Activated CD8-positive, alpha-beta memory T cell treated with anti-CD3 and anti-CD28 coated beads for 24 hours (primary cell): ENCODE measurements around the gene GRM4.

ENCODE experiments used
- DNase-seq: peaks from one replicate; pipeline ENCODE4 v3.0.0-alpha.2; 2020

GRM4 gene

GRCh38 chr6:34082864-34083626 lies 62.8 kb downstream of the GRM4 start:
- DNase-seq, result no peak

GRCh38 chr6:34082348-34082747 lies 63.5 kb downstream of the GRM4 start:
- no peak for DNase-seq

DNA sequence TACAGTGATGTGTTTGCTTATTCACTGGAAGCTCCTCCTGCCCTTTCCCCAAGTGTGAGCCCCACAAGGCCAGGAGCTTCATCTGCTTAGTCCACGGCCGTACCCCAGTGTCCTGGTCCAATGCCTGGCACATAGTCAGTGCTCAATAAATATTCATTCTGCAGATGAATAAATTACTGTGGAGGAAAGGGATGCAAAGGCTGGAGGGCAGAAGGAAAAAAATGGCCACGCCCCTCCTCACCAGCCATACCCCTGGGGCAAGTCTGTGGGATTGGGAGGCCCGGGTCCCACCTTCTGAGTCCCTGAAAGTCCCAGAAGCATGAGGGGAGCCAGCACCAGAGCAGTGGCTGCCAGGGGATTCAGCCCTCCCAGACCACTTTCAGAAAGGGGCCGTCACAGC lies 65.5 kb downstream of the GRM4 start:
- no peak for DNase-seq

- no peak for DNase-seq
Measured at GRCh38 chr6:34079899-34080298, 66.0 kb downstream of the GRM4 start.

DNA sequence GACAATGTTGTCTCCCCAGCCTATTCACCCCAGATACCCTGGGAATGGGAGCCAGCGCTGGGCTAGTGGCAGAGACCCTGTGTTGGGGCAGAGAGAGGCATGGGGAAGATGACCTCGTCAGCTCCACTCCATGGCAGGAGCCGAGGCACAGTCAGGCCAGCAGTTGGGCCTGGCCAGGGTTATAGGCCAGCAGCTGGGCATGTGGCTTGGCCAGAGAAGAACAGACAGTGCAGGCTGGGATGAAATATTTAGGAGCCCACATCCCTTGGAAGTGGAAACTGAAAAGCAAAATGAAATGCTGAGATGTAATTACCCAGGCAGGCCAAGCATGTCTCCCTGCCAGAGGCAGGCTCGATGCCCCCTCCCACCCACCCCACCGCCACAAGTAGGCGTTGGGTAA lies 70.0 kb downstream of the GRM4 start:
- no peak for DNase-seq

- no peak for DNase-seq
Measured at GRCh38 chr6:34074064-34074742, 71.7 kb downstream of the GRM4 start.

- no peak for DNase-seq
Measured at GRCh38 chr6:34073540-34073939, 72.3 kb downstream of the GRM4 start.

- DNase-seq, result no peak
Measured at GRCh38 chr6:34072727-34073126, 73.2 kb downstream of the GRM4 start.

DNA sequence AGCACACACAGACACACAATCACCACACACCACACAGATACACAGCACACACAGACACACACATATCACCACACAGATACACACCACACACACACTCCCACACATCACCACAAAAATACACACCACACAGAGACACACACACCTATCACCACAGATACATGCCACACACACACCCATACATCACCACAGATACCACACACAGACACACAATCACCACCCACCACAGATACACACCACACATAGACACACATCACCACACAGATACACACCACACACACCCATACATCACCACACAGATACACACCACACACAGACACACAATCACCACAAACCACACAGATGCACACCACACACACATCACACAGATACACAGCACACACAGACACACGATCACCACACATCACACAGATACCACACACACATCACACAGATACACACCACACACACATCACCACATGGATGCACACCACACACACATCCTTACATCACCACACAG lies 74.0 kb downstream of the GRM4 start:
- no peak for DNase-seq

DNA sequence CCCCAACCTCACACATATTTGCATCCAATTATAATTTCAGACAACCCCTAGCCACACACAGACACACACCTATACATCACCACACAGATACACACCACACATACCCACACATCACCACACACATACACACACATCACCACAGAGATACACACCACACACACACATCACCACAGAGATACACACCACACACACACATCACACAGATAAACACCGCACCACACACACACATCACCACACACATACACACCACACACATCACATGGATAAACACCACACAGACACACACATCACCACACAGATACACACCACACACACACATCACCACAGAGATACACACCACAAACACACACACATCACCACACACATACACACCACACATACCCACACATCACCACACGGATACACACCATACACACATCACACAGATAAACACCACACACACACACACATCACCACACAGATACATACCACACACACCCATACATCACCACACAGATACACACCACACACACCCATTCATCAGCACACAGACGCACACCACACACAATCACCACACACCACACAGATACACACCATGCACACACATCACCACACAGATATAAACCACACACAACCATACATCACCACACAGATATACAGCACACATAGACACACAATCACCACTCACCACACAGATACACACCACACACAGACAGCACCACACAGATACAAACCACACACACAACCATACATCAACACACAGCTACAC lies 74.6 kb downstream of the GRM4 start:
- DNase-seq, result no peak

DNA sequence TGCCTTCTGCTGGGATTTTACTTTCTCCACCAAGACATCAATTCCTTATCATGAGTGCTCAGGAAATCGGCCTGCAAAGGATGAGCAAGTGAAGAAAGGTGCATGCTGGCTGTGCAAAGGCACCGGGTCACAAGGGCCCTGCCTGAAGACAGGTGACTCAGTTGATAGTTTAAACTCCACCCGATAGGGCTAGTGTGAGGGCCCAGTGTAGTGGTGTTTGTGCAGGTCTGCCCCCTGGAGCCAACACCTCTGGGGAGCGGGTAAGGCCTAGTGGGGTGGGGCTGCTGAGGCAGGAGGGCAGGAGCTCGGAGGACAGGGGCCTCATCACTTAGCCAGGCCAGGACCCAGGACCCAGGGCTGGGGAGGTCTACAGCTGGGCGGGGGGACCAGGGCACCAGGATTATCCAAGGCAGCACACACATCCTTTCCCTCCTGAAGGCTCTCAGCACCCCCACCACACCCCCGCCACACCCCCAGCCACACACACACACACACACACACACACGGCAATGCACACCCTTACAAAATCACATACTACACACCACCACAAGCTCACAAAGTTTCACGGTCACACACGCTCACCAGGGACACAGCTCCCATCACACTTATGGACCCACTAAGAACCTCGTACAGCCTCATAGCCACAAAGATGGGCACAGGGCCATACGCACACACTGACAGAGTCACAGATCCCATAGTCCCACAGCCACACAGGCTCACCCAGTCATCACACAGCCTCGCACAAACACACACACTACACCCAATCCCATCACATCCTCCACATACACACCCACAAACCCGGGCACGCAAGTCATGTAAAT lies 75.4 kb downstream of the GRM4 start:
- DNase-seq, result no peak

GRCh38 chr6:34068462-34069044 lies 77.3 kb downstream of the GRM4 start:
- no peak for DNase-seq

GRCh38 chr6:34067814-34068213 lies 78.1 kb downstream of the GRM4 start:
- DNase-seq, result no peak

GRCh38 chr6:34066772-34067770 lies 78.8 kb downstream of the GRM4 start:
- no peak for DNase-seq

DNA sequence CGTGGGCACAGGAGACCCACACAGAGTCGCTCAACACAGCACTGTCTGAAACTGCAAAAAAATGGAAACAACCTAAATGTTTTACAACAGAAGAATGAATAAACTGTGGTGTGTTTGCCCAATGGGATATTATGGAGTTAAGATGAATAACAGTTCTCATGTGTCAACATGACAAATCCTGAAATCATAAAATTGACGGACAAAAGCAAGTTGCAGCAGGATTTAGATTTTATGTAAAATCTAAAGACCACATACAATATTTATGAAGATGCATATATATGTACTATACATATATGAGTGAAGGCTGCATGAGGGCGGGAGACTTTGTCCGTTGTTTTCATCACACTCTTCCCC lies 79.7 kb downstream of the GRM4 start:
- DNase-seq, result no peak

- DNase-seq, result no peak
Measured at GRCh38 chr6:34065466-34066217, 80.2 kb downstream of the GRM4 start.

GRCh38 chr6:34064675-34065074 lies 81.2 kb downstream of the GRM4 start:
- no peak for DNase-seq

GRCh38 chr6:34063651-34064050 lies 82.2 kb downstream of the GRM4 start:
- no peak for DNase-seq

- DNase-seq, result no peak
Measured at GRCh38 chr6:34062815-34063214, 83.1 kb downstream of the GRM4 start.

- no peak for DNase-seq
Measured at GRCh38 chr6:34062156-34062555, 83.7 kb downstream of the GRM4 start.
